Endometrial microvascular endothelial cells (primary cell): ENCODE measurements around the gene NDC1. TPM values are rescaled to one million over a fixed set of nuclear protein-coding genes. Genes with fewer than 3 reads are reported as not detected.

ENCODE experiments used
- in situ Hi-C: cut with HindIII; loops from 2 replicates; pipeline ENCODE4 v1.10.0; 2017; ENCODE audit warnings: low sequenced_read_pairs, low pct_unique_long_range_greater_than_20kb; ENCODE audit errors: inconsistent ontology term
- total RNA-seq: library from RNA; depleted of rRNA; stranded (reverse); fragments of >200 nt; gene quantifications from one replicate; pipeline ENCODE4 v1.2.3, GENCODE V29; 2015; ENCODE audit errors: inconsistent ontology term

The NDC1 gene
- total RNA-seq, 1 donor from 2014 or later, result 39.8 TPM

DNA sequence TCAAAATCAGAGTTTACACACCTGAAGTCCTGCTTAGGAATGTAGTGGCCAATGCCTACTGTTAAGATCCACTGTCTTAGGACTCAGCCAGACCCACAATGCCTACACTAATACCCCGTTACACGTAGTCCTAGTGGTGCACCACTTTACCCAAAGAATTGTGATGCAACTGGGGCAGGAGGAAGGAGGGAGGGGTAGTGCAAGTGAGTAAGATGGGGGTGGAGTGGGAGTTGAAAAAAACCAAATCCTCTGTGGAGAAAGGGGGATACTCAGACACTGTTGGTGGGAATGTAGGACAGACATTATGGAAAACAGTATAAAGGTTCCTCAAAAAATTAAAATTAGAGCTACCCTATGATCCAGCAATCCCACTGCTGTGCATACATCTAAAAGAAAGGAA, 118.6 kb downstream of the NDC1 start:
- in situ Hi-C loops, result no loop called here

DNA sequence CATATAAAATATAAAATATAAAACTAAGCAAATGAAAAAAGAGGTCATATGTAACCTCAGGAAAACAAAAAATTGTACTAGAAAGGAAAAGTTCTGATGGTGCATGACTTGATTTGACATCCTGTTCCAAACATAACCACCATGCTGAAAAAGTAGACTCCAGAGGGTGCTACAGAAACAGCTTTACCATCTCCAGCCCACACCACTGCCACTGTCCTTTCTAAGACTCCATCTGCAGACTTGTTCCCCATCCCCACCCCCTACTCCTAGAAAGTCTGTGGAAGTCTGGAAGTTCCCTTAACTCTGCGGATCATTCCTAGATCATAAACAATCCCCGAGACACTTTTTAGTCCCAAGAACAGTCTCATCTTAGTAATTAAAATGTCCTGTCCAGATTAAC, 119.7 kb downstream of the NDC1 start:
- in situ Hi-C loops, result no loop called here

DNA sequence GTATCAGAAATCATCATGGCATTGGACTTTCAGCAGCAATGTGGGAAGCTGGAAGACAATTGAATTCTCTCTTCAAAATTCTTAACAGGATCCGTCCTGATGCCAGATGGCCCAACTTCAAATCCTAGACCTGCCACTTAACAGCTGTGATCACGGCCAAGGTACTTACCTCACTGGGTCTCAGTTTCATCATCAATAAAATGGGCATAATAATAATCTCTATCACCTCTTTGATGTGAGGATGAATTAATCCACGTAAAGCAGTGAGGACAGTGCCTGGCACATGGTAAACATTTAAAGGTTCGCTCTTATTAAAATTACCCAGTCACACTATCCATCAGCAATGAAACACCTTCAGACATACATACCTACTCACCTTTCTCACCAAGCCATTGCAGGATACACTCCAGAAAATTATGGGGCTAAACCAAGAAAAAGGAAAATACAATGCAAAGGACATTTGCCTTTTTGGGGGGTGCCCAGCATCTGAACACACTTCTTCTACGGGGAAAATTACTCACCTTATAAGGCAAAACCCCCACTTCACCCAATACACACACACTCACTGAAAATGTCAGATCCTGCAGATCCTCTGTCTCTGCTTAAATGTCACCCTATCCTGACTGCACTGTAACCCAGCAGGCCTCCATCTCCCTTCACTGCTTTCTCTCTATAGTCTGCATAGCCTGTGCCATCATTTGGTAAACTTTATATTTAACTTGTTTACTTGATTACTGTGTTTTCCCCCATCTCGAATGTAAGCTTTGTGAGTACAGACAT, 120.9 kb downstream of the NDC1 start:
- in situ Hi-C loops, result no loop called here

DNA sequence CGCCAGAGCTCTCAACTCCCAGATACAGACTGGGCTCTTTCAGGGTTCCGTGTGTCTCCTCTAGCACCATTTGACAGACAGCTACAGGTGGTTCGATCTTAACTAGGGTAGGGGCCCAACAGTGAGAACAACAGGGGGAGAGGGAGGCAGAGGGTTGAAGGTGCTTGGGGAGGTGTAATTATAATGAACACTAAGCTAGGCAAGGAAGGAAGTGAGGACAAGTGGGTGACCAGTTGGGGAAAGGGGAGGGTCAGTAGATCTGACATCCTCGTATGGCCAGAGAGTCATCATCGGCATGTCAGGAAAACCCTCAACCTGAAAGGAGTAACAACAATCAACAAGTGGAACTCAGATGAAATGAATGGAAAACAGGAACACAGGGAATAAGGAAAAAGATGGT, 121.9 kb downstream of the NDC1 start:
- in situ Hi-C loops, result no loop called here

DNA sequence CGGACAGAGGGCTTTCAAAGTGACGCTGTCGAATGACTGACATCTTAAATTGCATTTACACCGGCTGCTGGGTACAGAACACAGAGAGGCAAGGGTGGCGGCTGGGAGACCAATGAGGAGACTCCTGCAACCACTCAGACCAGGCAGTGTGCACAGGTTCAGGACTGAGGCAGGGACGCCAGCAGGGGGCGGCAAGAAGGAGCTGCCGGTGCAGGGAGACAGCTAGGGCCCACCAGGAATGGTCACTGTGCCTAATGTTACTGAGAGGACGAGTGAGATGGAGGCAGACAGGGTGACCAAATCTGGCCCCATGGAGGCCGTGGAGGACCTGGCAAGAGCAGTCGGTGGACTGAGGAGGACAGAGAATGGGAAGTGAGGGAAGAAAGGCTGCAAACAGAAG, 122.6 kb downstream of the NDC1 start:
- in situ Hi-C loops, result no loop called here

Other genes starting within 250 kb of the NDC1 start
- gene GLIS1, start 99.1 kb downstream of the NDC1 start, total RNA-seq, result not detected
- gene YIPF1, start 51.5 kb upstream of the NDC1 start, total RNA-seq, result 22.6 TPM
- not detected for gene DIO1, start 55.9 kb upstream of the NDC1 start, total RNA-seq
- gene IFT25, start 107.4 kb upstream of the NDC1 start, total RNA-seq, result 20.6 TPM
- 34.6 TPM for gene LRRC42, start 108.1 kb upstream of the NDC1 start, total RNA-seq
- not detected for gene LDLRAD1, start 179.9 kb upstream of the NDC1 start, total RNA-seq
- 201 TPM for gene TMEM59, start 214.9 kb upstream of the NDC1 start, total RNA-seq
- gene TCEANC2, start 215.3 kb upstream of the NDC1 start, total RNA-seq, result 4.5 TPM